ENCODE results near the gene MEIOC. TPM values are rescaled to one million over a fixed set of nuclear protein-coding genes. Genes with fewer than 3 reads are reported as not detected.

MEIOC gene
- total and polyA plus RNA-seq, 2 of the 8 experiments (the other 6 are each of a cell fraction or from before 2014, with no cell fraction given), result 4.2 to 4.8 TPM

DNA sequence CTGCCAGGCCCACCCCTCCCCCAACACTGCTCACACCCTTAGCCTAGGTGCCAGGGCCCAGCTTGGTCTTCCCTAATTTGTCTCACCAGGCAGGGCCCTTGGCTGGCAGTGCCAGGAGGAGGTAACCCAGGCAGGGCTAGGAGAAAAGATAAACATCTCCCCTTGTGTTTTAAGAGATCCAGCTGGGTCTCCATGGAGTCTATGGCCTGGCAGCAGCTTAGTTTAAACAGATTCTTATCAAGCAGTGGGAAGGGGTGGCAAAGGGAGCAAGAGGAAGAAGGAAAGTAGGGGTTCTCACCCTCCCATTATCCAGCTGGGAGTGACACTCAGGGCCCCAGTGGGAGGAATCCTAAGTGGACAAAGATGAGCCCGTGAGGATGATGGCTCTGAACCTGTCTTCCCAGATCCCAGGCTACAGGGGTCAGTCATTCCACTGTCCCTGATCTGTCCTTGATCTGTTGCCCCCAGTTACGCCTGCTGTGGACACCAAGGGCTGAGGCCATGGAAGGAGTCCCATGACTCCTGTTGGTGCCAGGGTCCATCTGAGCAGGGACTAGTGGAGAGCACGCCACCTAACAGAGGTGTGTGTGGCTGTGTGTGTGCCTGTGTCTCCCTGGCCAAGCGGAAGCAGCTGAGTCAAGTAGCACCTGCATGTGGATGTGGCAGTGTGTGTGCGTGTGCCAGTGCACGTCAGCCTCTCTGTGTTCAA lies 47.4 kb upstream of the MEIOC start (continued):
- TF ChIP-seq, protein P1, sequence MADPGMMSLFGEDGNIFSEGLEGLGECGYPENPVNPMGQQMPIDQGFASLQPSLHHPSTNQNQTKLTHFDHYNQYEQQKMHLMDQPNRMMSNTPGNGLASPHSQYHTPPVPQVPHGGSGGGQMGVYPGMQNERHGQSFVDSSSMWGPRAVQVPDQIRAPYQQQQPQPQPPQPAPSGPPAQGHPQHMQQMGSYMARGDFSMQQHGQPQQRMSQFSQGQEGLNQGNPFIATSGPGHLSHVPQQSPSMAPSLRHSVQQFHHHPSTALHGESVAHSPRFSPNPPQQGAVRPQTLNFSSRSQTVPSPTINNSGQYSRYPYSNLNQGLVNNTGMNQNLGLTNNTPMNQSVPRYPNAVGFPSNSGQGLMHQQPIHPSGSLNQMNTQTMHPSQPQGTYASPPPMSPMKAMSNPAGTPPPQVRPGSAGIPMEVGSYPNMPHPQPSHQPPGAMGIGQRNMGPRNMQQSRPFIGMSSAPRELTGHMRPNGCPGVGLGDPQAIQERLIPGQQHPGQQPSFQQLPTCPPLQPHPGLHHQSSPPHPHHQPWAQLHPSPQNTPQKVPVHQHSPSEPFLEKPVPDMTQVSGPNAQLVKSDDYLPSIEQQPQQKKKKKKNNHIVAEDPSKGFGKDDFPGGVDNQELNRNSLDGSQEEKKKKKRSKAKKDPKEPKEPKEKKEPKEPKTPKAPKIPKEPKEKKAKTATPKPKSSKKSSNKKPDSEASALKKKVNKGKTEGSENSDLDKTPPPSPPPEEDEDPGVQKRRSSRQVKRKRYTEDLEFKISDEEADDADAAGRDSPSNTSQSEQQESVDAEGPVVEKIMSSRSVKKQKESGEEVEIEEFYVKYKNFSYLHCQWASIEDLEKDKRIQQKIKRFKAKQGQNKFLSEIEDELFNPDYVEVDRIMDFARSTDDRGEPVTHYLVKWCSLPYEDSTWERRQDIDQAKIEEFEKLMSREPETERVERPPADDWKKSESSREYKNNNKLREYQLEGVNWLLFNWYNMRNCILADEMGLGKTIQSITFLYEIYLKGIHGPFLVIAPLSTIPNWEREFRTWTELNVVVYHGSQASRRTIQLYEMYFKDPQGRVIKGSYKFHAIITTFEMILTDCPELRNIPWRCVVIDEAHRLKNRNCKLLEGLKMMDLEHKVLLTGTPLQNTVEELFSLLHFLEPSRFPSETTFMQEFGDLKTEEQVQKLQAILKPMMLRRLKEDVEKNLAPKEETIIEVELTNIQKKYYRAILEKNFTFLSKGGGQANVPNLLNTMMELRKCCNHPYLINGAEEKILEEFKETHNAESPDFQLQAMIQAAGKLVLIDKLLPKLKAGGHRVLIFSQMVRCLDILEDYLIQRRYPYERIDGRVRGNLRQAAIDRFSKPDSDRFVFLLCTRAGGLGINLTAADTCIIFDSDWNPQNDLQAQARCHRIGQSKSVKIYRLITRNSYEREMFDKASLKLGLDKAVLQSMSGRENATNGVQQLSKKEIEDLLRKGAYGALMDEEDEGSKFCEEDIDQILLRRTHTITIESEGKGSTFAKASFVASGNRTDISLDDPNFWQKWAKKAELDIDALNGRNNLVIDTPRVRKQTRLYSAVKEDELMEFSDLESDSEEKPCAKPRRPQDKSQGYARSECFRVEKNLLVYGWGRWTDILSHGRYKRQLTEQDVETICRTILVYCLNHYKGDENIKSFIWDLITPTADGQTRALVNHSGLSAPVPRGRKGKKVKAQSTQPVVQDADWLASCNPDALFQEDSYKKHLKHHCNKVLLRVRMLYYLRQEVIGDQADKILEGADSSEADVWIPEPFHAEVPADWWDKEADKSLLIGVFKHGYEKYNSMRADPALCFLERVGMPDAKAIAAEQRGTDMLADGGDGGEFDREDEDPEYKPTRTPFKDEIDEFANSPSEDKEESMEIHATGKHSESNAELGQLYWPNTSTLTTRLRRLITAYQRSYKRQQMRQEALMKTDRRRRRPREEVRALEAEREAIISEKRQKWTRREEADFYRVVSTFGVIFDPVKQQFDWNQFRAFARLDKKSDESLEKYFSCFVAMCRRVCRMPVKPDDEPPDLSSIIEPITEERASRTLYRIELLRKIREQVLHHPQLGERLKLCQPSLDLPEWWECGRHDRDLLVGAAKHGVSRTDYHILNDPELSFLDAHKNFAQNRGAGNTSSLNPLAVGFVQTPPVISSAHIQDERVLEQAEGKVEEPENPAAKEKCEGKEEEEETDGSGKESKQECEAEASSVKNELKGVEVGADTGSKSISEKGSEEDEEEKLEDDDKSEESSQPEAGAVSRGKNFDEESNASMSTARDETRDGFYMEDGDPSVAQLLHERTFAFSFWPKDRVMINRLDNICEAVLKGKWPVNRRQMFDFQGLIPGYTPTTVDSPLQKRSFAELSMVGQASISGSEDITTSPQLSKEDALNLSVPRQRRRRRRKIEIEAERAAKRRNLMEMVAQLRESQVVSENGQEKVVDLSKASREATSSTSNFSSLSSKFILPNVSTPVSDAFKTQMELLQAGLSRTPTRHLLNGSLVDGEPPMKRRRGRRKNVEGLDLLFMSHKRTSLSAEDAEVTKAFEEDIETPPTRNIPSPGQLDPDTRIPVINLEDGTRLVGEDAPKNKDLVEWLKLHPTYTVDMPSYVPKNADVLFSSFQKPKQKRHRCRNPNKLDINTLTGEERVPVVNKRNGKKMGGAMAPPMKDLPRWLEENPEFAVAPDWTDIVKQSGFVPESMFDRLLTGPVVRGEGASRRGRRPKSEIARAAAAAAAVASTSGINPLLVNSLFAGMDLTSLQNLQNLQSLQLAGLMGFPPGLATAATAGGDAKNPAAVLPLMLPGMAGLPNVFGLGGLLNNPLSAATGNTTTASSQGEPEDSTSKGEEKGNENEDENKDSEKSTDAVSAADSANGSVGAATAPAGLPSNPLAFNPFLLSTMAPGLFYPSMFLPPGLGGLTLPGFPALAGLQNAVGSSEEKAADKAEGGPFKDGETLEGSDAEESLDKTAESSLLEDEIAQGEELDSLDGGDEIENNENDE (IDR thresholded peaks at IDR 0.05; ENCODE audit: insufficient replicate concordance, low read length), result no peak
- TF ChIP-seq CBX5 (IDR thresholded peaks at IDR 0.05; ENCODE audit: low read depth, low read length) (no peak), ASH2L (IDR thresholded peaks at IDR 0.05; ENCODE audit: low read length) (no peak), NANOG (IDR thresholded peaks at IDR 0.05; ENCODE audit: insufficient read depth, low read depth, low read length, poor library complexity, severe bottlenecking) (no peak)

All from H1 (cell line).